Stimulated activated CD4-positive, alpha-beta T cell treated with anti-CD3 and anti-CD28 coated beads, Interleukin-1b, Interleukin-23, amount 100 ng/mL, for 1 hour (primary cell): ENCODE measurements around the gene NPAS1.

Experiments used
- DNase-seq, 2 donors: peaks; one replicate each; pipeline ENCODE4 v3.0.0-alpha.2; 2020; ENCODE audit warnings: low read depth in 2 of 2

NPAS1 gene

DNA sequence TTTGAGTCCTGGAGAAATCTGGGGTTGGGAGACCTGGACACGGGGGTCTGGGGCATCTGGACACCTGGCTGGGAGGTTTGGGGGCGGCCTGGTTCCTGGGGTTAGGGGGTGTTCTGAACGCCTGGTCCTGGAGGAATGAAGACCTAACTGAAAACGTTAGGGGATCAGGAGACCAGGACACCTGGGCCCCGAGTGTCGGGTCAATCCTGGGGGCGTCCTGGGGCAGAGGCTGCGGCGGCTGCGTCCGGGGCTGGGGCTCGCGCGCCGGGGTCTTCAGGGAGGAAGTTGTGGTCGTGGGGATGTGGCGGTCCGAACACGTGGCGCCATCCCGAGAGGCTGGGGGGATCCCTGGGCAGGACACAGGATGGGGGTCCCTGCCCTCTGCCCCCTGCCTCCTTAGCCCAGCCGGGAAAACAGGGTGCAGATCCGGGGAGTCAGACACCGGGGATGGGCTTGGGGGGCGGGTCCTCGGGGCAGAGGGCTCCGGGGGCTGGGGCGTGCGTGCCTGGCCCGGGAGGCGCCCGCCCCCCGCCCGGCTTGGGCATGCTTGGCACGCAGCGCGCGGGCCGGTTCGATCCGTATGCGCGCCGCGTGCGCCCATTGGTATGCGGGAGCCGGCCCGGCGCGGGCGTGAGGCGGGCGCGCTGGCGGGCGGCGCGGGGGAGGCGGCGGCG lies 632 bp downstream of the NPAS1 start:
- DNase-seq, result no peak

DNA sequence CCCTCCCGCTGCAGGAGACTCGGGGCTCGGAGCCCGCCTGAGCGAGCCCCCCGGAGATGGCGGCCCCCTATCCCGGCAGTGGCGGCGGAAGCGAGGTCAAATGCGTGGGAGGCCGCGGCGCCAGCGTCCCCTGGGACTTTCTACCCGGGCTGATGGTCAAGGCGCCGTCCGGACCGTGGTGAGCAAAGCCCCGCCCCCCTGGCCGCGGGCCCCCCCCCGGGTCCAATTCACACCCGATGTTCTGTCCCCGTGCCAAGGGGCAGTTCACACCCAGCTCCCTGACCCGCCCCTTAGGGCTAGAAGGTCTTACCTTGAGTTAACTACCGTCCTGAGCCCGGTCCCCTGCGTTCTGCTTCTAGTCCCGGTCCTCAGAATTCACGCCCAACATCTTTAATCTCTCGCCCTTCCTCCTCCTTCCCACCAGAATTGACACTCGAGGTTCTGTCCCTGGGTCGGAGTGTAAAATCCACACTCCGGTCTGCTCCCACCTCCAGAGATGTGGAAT lies 1.4 kb downstream of the NPAS1 start:
- DNase-seq, result no peak

DNA sequence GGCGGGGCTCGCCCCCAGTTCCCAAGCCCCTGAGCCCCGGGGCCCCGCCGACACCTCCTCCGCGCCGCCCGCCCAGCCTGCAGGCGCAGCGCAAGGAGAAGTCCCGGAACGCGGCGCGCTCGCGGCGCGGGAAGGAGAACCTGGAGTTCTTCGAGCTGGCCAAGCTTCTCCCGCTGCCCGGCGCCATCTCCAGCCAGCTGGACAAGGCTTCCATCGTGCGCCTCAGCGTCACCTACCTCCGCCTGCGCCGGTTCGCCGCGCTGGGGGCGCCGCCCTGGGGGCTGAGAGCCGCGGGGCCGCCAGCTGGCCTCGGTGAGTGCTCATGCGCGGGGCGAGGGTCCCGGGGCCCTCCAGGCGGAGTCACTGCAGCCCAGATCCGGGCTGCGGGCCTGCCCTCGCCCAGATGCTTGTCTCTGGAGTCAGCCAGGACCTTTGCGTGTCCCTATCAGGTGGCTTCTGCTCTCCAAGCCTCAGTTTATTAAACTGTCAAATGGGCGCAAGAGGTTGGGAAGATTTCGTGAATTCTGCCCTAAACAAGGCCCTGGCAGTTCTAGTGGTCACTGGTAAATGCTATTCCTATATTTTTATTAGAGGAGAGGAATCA lies 2.0 kb downstream of the NPAS1 start:
- no peak for DNase-seq

DNA sequence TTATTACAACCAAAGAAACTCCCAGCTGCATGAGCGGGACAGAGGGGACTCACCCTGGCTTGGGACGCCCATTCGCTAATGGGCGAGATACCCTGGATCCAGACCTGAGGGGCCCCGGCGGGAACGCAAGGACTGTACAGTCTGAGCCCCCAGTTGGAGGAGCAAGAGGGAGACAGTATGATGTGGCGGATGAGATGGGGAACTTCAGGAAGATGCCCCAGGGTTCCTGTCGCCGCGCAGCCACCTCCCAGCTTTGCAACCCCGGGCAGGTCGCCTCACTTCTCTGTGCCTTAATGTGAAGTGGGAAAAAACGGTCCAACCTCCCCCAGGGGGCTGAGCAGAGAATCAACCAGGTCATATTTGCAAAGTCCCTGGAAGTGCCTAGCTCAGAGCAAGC lies 2.5 kb downstream of the NPAS1 start:
- DNase-seq, result no peak

DNA sequence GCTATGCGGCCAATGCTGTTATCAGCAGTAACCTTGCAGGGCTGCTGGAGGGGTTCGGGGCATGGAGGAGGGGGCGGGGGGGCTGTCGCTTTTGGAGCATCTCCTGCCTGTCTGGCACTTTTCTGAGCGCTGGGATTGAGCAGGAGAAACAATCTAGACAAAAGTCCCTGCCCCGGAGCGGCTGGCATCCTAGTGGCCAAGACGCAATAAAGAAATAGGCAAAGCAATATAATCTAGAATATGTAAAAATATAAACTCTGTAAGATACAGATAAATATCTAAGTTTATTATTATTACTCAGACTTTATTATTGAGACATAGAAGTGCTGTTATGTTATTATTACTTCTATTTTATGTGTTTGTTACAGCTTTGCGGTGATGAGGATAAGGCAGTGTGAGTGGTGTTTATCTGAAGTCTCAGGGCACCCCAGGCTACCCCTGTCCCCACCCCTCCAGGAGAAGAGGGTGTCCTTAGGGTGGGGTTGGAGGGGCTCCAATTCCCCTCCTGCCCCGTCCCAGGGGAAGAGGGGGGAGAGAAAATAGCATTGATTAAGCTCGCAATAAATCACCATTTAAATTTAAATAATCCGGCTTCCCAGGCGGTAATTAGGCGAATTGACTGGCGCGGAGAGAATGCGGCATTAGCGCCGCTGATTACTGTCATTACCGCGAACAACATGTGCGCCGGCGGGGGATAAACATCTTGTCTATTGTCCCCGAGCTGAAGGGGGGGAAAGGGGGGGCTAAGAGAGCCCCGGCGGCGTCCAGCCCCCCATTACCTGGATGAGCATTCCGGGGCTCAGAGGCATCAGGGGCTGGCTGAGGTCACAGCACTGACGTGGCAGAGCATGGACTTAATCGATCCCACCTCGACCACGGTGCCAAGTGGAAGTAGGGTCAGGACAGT lies 3.2 kb downstream of the NPAS1 start:
- no peak for DNase-seq

DNA sequence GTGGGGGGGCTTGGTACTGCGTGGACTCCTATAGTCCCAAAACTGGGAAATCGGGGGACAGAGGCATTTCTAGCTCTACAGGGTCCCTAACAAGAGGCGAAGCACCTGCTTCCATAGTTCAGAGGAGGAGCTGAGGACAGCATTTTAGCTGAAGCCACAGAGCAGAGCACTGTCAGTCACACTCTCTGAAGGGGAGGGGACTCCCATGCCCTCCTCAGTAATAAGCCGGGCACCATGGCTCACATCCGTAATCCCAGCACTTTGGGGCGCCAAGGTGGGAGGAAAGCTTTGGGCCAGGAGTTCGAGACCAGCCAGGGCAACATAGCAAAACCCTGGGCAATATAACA lies 3.8 kb downstream of the NPAS1 start:
- no peak for DNase-seq

DNA sequence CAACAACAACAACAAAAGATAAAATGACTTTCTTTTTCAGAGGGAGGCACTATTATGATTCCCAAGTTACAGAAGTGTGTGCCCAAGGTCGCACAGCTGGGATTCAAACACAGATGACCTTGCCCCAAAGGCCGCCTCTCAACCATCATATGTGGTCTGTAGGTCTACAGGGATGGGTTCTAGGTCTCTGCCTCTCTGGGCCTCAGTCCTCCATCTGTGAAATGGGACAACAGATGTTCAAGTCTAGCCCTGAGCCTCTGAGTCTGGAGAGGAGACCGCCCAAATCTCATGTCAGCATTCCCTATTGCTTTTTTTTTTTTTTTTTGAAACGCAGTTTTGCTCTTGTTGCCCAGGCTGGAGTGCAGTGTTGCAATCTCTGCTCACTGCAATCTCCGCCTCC lies 4.9 kb downstream of the NPAS1 start:
- DNase-seq, result no peak

DNA sequence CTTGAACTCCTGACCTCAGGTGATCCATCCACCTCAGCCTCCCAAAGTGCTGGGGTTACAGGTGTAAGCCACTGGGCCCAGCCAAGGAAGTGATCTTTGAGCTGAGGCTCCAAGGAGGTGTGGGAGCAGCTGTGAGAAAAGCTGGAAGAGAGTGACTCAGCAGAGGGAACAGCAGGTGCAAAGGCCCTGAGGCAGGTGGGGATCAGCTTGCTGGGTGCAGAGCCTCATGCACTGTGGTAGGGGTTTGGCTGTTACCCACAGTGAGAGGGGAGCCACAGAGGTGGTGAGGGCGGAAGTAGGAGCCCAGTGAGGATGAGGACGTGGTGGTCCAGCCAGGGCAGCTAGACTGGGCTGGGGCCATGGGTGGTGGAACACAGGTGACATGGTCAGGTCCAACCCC lies 6.5 kb downstream of the NPAS1 start:
- DNase-seq, result no peak

DNA sequence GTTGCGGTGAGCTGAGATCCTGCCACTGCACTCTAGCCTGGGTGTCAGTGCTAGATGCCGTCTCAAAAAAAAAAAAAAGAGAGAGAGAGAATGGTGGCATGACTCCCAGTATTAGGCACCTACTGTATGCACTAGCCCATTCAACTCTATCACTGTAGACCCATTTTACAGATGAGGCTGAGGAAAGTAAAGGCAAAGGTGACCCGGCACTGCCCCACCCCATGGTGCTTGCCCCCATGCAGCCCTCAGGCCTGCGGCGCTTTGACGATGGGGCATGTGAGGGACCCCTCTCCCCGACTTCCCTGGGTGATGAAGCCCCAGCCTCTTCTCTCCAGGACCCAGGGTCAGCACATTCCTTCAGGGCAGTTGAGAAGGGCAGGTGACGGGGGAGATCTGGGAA lies 7.3 kb downstream of the NPAS1 start:
- no peak for DNase-seq

DNA sequence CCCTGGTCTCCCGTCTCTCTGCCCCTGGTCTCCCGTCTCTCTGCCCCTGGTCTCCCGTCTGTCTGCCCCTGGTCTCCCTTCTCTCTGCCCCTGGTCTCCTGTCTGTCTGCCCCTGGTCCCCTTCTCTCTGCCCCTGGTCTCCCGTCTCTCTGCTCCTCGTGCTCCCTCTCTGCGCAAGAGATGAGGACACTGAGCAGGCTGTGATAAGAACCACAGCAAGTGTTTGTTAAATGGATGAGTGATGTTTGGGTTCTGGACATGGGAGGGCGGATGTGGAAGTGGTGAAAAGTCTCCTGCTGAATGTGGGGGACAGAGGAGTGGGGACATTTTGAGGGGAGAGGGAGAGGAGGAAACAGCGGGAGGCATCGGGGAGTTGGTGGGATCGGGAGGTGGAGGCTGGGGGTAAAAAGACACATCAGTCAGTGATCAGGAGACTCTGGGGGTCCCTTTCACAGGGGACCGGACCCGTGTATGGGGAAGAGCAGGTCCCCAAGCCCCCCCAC lies 8.0 kb downstream of the NPAS1 start:
- DNase-seq, result no peak

DNA sequence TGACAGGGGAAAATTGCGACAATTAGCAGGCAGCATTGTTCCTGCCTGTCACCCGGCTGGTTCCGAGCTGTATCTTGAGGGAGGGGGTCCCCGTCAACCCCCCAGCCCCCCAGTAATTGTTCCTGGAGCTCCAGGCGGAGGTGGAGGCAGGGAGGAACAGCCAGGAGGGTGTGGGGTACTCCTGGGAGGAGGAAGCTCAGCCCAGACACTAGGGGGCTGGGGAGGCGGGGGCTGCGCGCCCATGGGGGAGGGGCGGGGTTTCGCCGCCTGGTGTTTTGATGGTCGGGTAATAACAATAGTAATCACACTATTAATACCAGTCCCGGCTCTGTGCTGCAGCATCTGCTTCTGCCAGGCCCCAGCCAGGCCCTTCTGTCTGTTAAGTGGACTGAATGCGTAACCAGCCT lies 8.6 kb downstream of the NPAS1 start:
- no peak for DNase-seq

DNA sequence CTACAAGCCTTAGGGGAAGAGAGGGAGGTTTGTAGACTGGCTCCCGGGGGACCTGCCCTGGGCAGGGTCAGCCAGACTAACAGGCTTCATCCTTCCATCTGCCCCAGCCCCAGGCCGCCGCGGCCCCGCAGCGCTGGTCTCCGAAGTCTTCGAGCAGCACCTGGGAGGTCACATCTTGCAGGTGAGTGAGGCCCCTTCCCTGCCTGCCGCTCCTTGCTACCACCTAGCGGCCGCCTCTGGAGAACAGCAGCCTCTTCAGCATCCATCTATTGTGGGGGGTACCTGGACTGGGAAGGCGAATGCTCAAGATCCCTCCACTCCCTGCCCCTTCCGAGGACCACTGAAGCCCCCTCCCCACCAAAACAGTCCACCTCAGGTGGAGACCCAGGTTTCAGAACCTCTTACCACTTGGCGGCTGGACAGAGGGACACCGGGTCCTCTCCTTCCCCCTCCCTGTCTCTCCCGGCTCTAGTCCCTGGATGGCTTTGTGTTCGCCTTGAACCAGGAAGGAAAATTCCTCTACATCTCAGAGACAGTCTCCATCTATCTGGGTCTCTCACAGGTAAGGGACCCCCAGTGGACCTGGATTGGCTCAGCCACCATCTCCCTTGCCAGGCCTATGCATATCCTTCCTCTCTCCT lies 12.7 kb downstream of the NPAS1 start:
- DNase-seq, result peak in 1 of 2 donors; percentile 48

DNA sequence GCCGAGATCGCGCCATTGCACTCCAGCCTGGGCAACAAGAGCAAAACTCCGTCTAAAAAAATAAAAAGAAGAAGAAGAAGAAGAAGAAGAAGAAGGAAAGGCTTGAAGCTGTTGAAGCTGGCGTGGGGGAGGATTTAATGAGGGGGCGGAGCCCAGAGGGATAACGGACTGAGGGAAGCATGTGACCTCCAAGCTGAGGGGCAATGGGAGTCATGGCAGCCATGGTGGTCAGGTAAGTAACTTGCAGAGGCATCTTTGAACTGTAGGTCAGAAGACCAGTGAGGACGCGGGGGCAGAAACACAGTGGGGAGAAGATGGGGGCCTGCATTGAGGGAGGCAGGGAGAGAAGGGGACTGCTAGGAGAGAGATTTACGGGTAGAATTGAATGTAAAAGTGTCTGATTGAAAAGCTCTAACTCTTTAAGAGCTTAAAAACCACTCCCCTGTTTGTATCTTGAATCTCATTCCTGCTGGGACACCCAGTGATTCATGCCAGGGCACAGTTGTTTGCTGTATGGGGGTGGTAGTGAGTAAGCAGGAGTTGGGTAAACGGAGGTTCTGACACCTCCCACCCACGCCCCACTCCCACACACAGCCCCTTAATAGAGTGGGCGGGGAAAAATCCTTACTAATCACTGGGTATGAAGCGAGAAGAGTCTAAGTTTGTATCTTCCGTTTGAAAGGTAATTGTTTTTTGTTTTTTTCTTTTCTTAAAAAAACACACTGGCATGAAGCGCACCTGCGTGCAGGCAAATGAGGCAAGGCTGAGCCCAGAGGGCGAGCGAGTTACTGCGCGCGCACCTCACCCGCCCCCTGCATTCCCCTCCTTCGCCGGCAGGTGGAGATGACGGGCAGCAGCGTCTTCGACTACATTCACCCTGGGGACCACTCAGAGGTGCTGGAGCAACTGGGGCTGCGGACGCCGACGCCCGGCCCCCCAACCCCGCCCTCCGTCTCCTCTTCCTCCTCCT lies 15.8 kb downstream of the NPAS1 start:
- DNase-seq, result peak; percentile 90 to 97

DNA sequence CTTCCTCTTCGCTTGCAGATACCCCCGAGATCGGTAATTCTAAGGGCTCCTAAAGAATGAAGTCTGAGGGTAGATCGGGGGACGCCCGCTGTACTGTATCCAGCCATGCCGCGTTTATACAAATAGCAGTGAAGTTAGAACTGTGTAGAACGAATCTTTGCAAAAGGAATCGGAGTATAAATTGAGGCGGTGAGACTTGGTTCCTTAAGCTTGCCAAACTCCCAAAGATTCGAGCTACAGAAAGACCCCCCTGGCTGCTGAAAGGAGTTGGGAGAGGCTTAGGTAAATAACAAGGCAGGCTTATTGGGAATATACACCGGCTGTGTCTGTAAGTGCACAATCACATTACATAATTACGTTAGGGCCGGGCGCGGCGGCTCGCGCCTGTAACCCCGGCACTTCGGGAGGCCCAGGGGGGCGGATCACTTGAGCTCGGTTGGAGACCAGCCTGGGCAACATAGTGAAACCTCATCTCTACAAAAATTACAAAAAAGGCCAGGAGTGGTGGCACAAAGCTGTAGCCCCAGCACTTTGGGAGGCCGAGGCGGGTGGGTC lies 16.5 kb downstream of the NPAS1 start:
- DNase-seq, result no peak

DNA sequence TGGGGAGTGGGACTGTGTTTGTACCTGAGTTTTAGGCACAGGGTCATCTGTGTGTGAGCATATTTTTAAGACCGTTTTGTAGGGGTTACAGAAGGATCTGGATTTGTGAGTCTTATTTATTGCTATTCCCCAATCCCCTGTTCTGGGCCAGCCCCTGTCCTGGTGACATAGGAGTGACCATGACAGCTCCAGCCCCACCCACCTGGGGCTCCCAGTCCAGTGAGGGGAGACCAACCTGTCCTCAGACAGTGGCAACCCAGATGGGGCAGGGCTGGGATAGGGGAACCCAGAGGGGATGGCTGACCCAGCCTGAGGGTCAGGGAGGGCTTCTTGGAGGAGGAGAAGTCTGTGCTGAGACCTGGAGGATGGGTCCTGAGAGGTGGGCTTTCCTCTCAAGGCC lies 18.1 kb downstream of the NPAS1 start:
- no peak for DNase-seq

DNA sequence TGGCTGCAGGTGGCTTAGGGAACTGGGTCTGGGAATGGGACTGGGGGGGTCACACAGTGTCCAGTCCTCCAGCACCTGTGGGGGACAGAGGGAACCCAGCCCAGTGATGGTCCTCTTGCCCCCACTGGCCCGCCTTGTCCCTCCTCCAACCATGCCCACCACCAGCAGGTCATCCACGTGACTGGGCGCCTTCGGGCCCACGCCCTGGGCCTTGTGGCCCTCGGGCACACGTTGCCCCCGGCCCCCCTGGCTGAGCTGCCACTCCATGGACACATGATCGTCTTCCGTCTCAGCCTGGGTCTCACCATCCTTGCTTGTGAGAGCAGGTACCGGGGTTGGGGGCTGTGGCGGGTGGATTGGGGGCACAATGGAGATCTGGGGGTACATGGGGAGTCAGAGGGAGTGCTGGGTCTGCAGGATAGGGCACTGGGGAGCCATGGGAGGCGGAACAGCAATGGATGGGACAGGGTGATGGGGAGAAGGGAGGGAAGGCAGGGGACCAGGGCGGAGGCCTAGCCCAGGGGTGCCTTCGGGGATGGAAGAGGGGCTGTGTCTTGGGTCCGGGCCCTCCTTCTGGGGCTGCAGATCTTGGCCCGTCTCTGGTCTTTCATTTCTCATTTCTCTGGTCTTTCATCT lies 19.7 kb downstream of the NPAS1 start:
- DNase-seq, result no peak

DNA sequence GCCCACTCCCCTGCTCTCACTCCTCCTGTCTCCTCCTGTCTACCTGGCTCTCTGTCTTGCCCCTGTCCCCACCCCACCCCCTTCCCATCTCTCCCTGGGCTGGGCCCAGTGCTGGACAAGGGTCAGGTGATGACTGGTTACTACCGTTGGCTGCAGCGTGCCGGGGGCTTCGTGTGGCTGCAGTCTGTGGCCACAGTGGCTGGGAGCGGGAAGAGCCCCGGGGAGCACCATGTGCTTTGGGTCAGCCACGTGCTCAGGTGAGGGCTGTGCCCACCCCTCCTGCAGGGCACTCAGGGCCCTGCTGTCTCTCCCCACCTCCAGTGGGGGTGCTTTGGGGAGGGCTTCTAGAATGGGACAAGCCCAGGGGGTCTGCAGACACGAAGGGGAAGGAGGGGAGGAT lies 21.2 kb downstream of the NPAS1 start:
- DNase-seq, result no peak

DNA sequence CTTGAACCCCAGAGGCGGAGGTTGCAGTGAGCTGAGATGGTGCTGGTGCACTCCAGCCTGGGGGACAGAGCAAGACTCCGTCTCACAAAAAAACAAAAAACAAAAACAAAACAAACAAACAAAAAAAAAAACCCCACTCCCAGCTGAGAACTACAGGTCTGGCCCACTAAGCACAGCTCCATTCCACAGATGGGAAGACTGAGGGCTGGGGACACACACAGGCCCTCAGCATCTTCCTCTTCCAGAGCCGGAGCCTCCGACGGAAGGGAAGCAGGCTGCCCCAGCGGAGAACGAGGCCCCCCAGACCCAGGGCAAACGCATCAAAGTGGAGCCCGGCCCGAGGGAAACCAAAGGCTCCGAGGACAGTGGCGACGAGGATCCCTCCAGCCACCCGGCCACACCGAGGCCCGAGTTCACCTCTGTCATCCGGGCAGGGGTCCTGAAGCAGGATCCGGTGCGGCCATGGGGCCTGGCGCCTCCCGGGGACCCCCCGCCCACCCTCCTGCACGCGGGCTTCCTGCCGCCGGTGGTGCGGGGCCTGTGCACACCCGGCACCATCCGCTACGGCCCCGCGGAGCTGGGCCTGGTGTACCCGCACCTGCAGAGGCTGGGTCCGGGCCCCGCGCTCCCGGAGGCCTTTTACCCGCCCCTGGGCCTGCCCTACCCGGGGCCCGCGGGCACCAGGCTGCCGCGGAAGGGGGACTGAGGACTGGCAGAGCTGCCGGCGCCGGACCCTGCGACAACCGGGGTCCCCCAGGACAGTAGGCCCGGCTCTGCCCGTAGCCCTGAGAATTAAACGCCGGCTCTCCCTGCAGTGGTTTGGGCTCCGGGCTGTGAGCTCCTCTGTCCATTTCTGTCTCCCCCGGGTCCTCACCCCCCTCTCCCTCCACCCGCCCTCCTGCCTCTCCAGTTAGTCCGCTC lies 25.6 kb downstream of the NPAS1 start:
- DNase-seq, result no peak

DNA sequence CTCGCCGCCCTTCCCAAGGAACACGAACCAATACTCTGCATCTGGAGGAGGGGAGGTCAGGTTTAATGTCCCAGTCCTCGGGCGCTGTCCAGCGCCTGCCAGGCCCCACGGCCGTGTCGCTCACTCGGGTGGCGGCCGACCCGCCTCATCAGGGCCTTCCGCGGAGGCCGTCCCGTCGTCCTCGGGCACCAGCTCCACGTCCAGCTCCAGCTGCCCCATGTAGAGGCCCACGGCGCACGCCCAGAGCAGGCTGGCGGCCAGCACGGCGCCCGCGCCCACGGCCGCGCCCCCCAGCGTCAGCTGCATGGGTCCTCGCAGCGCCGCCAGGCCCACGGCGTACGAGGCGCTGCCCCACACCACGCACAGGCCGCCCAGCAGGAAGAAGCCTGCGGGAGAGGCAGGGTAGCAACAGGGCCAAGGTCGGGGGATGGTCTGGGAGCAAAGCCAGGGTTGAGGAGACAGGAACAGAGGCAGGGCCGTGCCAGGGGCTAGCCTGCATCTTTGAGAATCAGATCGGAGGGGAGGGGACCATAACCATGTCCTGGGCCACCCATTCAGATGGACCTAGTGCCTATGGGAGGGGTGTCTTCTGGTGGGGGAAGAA lies 26.3 kb downstream of the NPAS1 start:
- no peak for DNase-seq
